ENCODE data around the gene RBM28.

Gene RBM28

GRCh38 chr7:128374041-128374440 lies 30.3 kb upstream of the RBM28 start:
- DNase-seq (ENCODE audit: low read depth in 1 of 2, low spot score in 1 of 2) = no peak

- DNase-seq (ENCODE audit: low read depth in 1 of 2, low spot score in 1 of 2) = no peak
Observed at GRCh38 chr7:128373606-128374005, 29.9 kb upstream of the RBM28 start.

- no peak for DNase-seq (ENCODE audit: low read depth in 1 of 2, low spot score in 1 of 2)
Observed at GRCh38 chr7:128370491-128370890, 26.8 kb upstream of the RBM28 start.

- no peak for DNase-seq (ENCODE audit: low read depth in 1 of 2, low spot score in 1 of 2)
Observed at GRCh38 chr7:128366986-128367385, 23.3 kb upstream of the RBM28 start.

- no peak for DNase-seq (ENCODE audit: low read depth in 1 of 2, low spot score in 1 of 2)
Observed at GRCh38 chr7:128366300-128366699, 22.6 kb upstream of the RBM28 start.

- no peak for DNase-seq (ENCODE audit: low read depth in 1 of 2, low spot score in 1 of 2)
Observed at GRCh38 chr7:128365432-128365831, 21.7 kb upstream of the RBM28 start.

- no peak for DNase-seq (ENCODE audit: low read depth in 1 of 2, low spot score in 1 of 2)
Observed at GRCh38 chr7:128364166-128364870, 20.6 kb upstream of the RBM28 start.

GRCh38 chr7:128363261-128363721 lies 19.6 kb upstream of the RBM28 start:
- DNase-seq (ENCODE audit: low read depth in 1 of 2, low spot score in 1 of 2) = no peak

- DNase-seq (ENCODE audit: low read depth in 1 of 2, low spot score in 1 of 2) = no peak
Observed at GRCh38 chr7:128362670-128363069, 19.0 kb upstream of the RBM28 start.

- DNase-seq (ENCODE audit: low read depth in 1 of 2, low spot score in 1 of 2) = peak in 1 of 2 donors; percentile 13
Observed at GRCh38 chr7:128361411-128362379, 18.0 kb upstream of the RBM28 start, which contains the start of gene PRRT4. PRRT4 (minus strand) TSS chr7:128361690.

GRCh38 chr7:128360359-128360678 lies 16.6 kb upstream of the RBM28 start:
- no peak for DNase-seq (ENCODE audit: low read depth in 1 of 2, low spot score in 1 of 2)

- no peak for DNase-seq (ENCODE audit: low read depth in 1 of 2, low spot score in 1 of 2)
Observed at GRCh38 chr7:128359939-128360338, 16.2 kb upstream of the RBM28 start.

GRCh38 chr7:128359336-128359735 lies 15.6 kb upstream of the RBM28 start:
- no peak for DNase-seq (ENCODE audit: low read depth in 1 of 2, low spot score in 1 of 2)

GRCh38 chr7:128358233-128358632 lies 14.5 kb upstream of the RBM28 start:
- no peak for DNase-seq (ENCODE audit: low read depth in 1 of 2, low spot score in 1 of 2)

GRCh38 chr7:128357217-128357613 lies 13.5 kb upstream of the RBM28 start:
- no peak for DNase-seq (ENCODE audit: low read depth in 1 of 2, low spot score in 1 of 2)

- no peak for DNase-seq (ENCODE audit: low read depth in 1 of 2, low spot score in 1 of 2)
Observed at GRCh38 chr7:128356546-128357216, 13.0 kb upstream of the RBM28 start.

GRCh38 chr7:128353610-128354009 lies 9.9 kb upstream of the RBM28 start:
- DNase-seq (ENCODE audit: low read depth in 1 of 2, low spot score in 1 of 2) = no peak

GRCh38 chr7:128353189-128353588 lies 9.5 kb upstream of the RBM28 start:
- DNase-seq (ENCODE audit: low read depth in 1 of 2, low spot score in 1 of 2) = no peak

GRCh38 chr7:128352636-128353035 lies 8.9 kb upstream of the RBM28 start:
- no peak for DNase-seq (ENCODE audit: low read depth in 1 of 2, low spot score in 1 of 2)

GRCh38 chr7:128352153-128352537 lies 8.4 kb upstream of the RBM28 start:
- DNase-seq (ENCODE audit: low read depth in 1 of 2, low spot score in 1 of 2) = no peak

- DNase-seq (ENCODE audit: low read depth in 1 of 2, low spot score in 1 of 2) = no peak
Observed at GRCh38 chr7:128351296-128352152, 7.8 kb upstream of the RBM28 start.
